SK-N-MC (cell line): ENCODE data around the gene FGF2.
"Not testable (repeated sequence)": the region's sequence is repeated elsewhere in the genome, so short reads cannot be mapped to it uniquely, and the experiment has no call there.

Experiments used
- DNase-seq: peaks from one replicate; pipeline ENCODE4 v3.0.0-alpha.2; 2011; ENCODE audit warnings: low read depth, low spot score
- H3K27ac ChIP-seq: fragments of 200-600 bp; sonication (generic); 2 replicates; pipeline ENCODE4 v1.5.1; 2016; ENCODE audit warnings: mixed run types
- H3K36me3 ChIP-seq: fragments of 200-600 bp; sonication (generic); 2 replicates; pipeline ENCODE4 v1.6.1; 2017; ENCODE audit warnings: antibody characterized with exemption, low read length, mixed read lengths; ENCODE audit not compliant: insufficient read depth
- H3K4me3 ChIP-seq: fragments of 200-600 bp; sonication (generic); 2 replicates; pipeline ENCODE4 v1.5.1; 2016
- H3K9ac ChIP-seq: fragments of 200-600 bp; sonication (generic); 2 replicates; pipeline ENCODE4 v1.8.0; 2017; ENCODE audit warnings: mixed run types, mixed read lengths; ENCODE audit not compliant: insufficient read length
- H3K9me3 ChIP-seq: fragments of 200-600 bp; sonication (generic); 2 replicates; pipeline ENCODE4 v1.6.1; 2017; ENCODE audit warnings: low read depth, mild to moderate bottlenecking, antibody characterized with exemption, low read length, moderate library complexity, mixed read lengths
- EZH2 ChIP-seq: fragments of 200-600 bp; sonication (generic); IDR thresholded peaks from one replicate; pipeline ENCODE4 v1.6.1; 2017; ENCODE audit warnings: antibody characterized with exemption
- FOXP2 ChIP-seq: optimal IDR thresholded peaks from 2 replicates; pipeline ENCODE3; 2011; ENCODE audit warnings: mild to moderate bottlenecking, moderate library complexity; ENCODE audit not compliant: insufficient read depth; ENCODE audit errors: extremely low read length, control extremely low read depth
- POLR2AphosphoS5 ChIP-seq: IDR thresholded peaks from 2 replicates; pipeline ENCODE4 v1.6.1; 2012; ENCODE audit warnings: mild to moderate bottlenecking, low read depth, low read length, borderline replicate concordance

The FGF2 gene

DNA sequence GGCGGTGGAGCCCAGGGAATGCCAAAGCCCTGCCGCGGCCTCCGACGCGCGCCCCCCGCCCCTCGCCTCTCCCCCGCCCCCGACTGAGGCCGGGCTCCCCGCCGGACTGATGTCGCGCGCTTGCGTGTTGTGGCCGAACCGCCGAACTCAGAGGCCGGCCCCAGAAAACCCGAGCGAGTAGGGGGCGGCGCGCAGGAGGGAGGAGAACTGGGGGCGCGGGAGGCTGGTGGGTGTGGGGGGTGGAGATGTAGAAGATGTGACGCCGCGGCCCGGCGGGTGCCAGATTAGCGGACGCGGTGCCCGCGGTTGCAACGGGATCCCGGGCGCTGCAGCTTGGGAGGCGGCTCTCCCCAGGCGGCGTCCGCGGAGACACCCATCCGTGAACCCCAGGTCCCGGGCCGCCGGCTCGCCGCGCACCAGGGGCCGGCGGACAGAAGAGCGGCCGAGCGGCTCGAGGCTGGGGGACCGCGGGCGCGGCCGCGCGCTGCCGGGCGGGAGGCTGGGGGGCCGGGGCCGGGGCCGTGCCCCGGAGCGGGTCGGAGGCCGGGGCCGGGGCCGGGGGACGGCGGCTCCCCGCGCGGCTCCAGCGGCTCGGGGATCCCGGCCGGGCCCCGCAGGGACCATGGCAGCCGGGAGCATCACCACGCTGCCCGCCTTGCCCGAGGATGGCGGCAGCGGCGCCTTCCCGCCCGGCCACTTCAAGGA lies at the start of gene FGF2:
FGF2 (plus strand) TSS at position 279 of the 705 bp plus-strand sequence; CDS start at position 623, 344 bp downstream.
- peak within 1 kb of the TSS; percentile 57 for H3K9ac ChIP-seq

DNA sequence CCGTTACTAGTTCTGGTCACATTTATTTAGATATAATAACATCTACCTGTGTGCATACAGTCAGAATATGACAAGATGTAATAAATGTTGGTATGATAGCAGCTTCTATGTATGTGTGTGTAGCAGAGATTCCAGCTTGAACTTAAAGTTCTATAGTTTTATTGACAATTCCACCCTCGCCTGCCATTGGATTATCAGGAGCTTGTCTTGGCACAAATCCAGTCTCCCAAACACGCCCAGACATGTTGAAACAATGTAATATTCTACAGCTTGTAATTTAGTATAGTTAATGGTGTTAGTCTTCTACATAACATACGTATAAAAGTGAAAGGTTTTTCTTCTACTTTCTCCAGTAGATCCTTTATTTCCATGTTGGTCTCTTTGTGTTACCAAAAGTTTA lies 49.7 kb upstream of the FGF2 start:
- Histone ChIP-seq H3K9ac (no peak overlapping the region), H3K27ac (no peak overlapping the region)
- no peak for DNase-seq

More for the DNA sequence above, at the start of gene FGF2:
- DNase-seq = no peak
- H3K27ac ChIP-seq = no peak within 1 kb of the TSS
- H3K4me3 ChIP-seq = peak within 1 kb of the TSS; percentile 83
- no peaks in the 10 kb centered on the region for H3K9me3 ChIP-seq
- no peak for TF ChIP-seq POLR2AphosphoS5
- TF ChIP-seq EZH2 = no peak
- TF ChIP-seq FOXP2 = no peak
- no peaks in the 10 kb centered on the region for H3K36me3 ChIP-seq

DNA sequence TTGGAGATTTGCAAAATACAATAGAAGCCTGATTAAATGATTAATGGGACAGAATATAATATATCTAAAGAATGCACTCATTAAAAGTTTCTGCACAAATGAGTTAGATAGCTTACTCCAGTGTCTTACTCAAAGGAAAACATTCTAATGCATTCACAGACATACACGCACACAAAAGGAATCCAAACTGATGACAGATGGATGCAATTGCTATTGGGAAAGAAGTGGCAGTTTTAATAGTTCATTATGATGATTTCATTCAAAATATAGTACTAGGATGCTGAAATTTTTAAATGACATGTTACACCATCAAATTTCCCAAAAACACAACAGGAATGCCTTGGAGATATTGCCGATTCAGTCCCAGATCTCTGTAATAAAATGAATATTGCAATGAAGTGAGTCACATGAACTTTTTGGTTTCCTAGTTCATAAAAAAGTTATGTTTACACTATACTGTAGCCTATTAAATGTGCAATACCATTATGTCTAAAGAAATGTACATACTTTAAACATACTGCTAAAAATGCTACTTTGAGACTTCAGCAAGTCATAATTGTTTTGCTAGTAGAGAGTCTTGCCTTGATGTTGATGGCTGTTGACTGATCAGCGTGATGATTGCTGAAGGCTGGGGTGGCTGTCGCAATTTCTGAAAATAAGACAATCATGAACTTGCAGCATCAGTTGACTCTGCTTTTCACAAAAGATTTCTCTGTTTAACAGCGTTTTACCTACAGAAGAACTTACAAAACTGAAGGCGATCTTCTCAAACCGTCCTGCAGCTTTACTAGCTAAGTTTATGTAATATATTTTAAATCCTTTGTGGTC lies 48.6 kb upstream of the FGF2 start:
- H3K9ac ChIP-seq = no peak overlapping the region
- no peaks in the 10 kb centered on the region for H3K9me3 ChIP-seq
- H3K27ac ChIP-seq = no peak overlapping the region
- DNase-seq = no peak
- TF ChIP-seq EZH2 (no peak), POLR2AphosphoS5 (no peak), FOXP2 (no peak)
- no peak overlapping the region for H3K4me3 ChIP-seq
- no peaks in the 10 kb centered on the region for H3K36me3 ChIP-seq

More for the DNA sequence above, 49.7 kb upstream of the FGF2 start:
- H3K36me3 ChIP-seq = no peaks in the 10 kb centered on the region
- TF ChIP-seq FOXP2 (no peak), EZH2 (no peak), POLR2AphosphoS5 (no peak)
- H3K9me3 ChIP-seq = no peaks in the 10 kb centered on the region
- H3K4me3 ChIP-seq = no peak overlapping the region

DNA sequence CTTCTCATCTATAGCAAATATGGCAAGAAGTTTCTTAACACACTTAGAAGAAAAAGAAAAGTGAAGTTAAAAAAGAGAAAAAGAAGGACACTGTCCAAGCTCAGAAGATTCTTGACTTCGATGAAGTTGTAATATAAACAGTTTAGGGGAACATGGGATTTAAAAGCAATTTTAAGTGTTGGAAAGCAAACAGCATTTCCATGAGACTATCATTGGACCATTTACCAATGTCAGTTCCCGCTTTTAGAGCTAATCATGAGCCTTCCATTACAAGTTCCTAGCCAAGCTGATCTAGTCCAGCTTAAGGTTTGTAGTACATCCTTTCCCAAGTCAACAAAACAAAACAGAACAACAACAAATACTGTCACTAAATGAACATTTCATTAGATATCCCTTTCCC lies 45.1 kb upstream of the FGF2 start:
- H3K36me3 ChIP-seq = no peaks in the 10 kb centered on the region
- H3K9me3 ChIP-seq = no peaks in the 10 kb centered on the region
- DNase-seq = no peak
- H3K4me3 ChIP-seq = no peak overlapping the region
- TF ChIP-seq POLR2AphosphoS5 (no peak), EZH2 (no peak), FOXP2 (no peak)
- H3K9ac ChIP-seq = no peak overlapping the region
- H3K27ac ChIP-seq = no peak overlapping the region

DNA sequence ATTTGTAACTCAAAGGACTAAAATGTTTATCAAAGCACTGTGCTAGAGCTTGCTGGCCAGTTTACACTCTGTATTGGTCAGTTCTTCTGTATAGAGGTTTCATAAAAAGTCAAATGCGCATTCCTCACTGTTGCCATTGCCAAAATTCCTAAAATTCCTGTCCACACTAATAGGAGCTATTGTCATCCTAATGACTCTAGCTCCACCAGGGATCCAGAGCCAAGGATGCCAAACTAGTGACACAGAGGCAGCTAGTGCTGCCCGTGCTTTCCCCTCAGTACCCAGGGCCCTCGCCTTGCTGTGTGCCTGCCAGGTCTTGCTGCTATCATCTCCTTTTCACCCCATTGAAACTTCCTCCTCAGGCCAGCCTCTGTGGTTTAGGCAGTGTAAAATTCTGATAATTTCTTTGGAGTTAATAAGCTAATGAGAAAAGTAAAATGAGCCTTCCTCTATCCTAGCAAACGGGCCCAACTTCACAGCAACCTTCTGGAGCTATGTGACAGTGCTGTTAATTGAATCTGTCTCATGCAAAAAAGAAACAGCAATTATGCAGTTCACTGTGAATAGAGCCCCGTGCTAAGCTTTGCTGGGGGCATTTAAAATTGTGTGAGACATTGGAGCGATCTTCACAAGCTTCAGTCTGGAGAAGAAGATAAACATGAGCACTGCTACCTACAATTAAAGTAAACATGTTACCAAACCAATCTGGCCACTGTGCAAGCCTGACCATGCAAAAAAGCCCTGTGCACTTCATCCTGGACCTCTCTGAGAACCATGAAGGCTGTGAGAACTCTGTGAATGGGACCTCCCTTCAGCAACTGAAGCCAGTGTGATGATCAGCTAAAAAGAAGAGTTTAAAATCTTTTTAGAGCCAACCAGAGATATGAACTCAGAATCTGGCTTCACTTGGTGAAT lies 43.1 kb upstream of the FGF2 start:
- Histone ChIP-seq H3K4me3 (no peak overlapping the region), H3K9me3 (no peaks in the 10 kb centered on the region), H3K27ac (no peak overlapping the region), H3K36me3 (no peaks in the 10 kb centered on the region), H3K9ac (no peak overlapping the region)
- DNase-seq = no peak
- TF ChIP-seq EZH2 (no peak), FOXP2 (no peak), POLR2AphosphoS5 (no peak)

DNA sequence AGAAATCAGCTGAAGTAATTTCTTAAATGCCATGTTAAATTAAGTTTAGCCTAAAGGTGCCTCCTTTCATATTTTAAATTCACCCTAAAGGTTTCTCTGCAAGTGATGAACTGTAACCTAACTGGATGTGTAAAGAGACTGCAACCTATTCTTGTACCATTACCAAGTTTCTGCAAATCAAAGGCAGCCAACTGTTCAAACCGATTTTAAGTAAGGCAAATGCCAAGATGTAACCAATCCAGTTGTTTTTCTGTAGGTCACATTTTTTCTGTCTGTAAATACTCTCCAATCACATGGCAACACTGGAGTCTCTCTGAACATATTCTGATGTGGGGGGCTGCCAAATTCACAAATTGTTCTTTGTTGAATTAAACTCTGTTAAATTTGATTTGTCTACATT lies 42.4 kb upstream of the FGF2 start:
- Histone ChIP-seq H3K36me3 (no peaks in the 10 kb centered on the region), H3K9ac (no peak overlapping the region), H3K27ac (no peak overlapping the region), H3K9me3 (no peaks in the 10 kb centered on the region), H3K4me3 (no peak overlapping the region)
- no peak for DNase-seq
- TF ChIP-seq EZH2 (no peak), FOXP2 (no peak), POLR2AphosphoS5 (no peak)

DNA sequence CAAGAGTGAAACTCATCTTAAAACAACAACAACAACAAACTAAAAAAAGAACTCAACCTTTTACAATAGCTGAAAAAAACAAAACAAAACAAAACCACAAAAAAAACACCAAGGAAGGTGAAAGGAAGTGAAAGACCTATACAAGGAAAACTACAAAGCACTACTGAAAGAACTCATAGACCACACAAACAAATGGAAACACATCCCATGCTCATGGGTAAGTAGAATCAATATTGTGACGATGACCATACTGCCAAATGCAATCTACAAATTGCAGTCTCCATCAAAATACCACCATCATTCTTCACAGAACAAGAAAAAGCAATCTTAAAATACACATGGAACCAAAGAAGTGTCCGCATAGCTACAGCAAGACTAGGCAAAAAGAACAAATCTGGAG lies 41.5 kb upstream of the FGF2 start:
- Histone ChIP-seq H3K9ac (no peak overlapping the region), H3K36me3 (no peaks in the 10 kb centered on the region), H3K27ac (no peak overlapping the region), H3K9me3 (no peaks in the 10 kb centered on the region), H3K4me3 (no peak overlapping the region)
- TF ChIP-seq POLR2AphosphoS5 (no peak), EZH2 (no peak), FOXP2 (no peak)
- DNase-seq = no peak

DNA sequence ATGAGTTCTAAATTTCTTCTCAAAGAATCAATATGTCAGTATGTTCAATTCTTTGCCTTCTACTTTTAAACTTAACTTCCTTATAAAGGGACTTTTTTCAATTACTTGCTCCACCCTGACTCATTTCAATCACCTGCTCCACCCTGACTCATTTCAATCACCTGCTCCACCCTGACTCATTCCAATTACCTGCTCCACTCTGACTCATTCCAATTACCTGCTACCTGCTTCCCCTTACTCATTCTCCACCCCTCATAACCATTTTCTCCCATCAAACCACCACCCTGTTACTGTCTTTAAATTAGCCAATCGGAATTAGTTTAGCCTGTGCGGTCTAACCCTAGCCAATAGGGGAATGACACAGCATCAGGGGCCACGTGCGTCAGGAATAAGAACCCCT lies 40.3 kb upstream of the FGF2 start:
- H3K4me3 ChIP-seq, H3K9ac ChIP-seq, DNase-seq: not testable (repeated sequence)

DNA sequence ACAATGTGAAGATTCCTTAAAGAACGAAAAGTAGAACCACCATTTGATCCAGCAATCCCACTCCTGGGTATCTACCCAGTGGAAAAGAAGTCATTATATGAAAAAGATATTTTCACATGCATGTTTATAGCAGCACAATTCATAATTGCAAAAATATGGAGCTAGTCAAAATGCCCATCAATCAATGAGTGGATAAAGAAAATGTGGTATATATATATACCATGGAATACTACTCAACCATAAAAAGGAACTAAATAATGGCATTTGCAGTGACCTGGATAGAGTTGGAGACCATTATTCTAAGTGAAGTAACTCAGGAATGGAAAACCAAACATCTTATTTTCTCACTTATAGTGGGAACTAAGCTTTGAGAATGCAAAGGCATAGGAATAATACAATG lies 39.7 kb upstream of the FGF2 start:
- H3K9me3 ChIP-seq, DNase-seq, H3K9ac ChIP-seq, H3K27ac ChIP-seq, H3K36me3 ChIP-seq, H3K4me3 ChIP-seq: not testable (repeated sequence)

More for the DNA sequence above, 40.3 kb upstream of the FGF2 start:
- not testable (repeated sequence) for H3K9me3 ChIP-seq, H3K27ac ChIP-seq, H3K36me3 ChIP-seq
